Mucosa of descending colon (tissue), 3 donors: ENCODE measurements around the gene RALA. TPM values are rescaled to one million over a fixed set of nuclear protein-coding genes. Genes with fewer than 3 reads are reported as not detected.

ENCODE experiments used
- ATAC-seq: fragments of 200-7000 bp; cut with Tn5 transposase; one replicate; pipeline ENCODE4 v1.9.1; 2020; ENCODE audit warnings: mild to moderate bottlenecking, moderate library complexity
- DNase-seq, 3 donors: peaks; one replicate each; pipeline ENCODE4 v3.0.0-alpha.2; 2020
- H3K36me3 ChIP-seq: fragments of 200-600 bp; one replicate; pipeline ENCODE4 v1.8.0; 2021; ENCODE audit warnings: low read depth, mild to moderate bottlenecking
- H3K4me1 ChIP-seq: fragments of 200-600 bp; one replicate; pipeline ENCODE4 v1.8.0; 2021; ENCODE audit warnings: low read depth, mild to moderate bottlenecking
- H3K4me3 ChIP-seq: fragments of 200-600 bp; one replicate; pipeline ENCODE4 v1.8.0; 2021; ENCODE audit warnings: mild to moderate bottlenecking
- H3K9me3 ChIP-seq: fragments of 200-600 bp; one replicate; pipeline ENCODE4 v1.8.0; 2021; ENCODE audit warnings: mild to moderate bottlenecking
- CTCF ChIP-seq: fragments of 200-600 bp; IDR thresholded peaks from one replicate; pipeline ENCODE4 v1.8.0; 2022; ENCODE audit warnings: antibody characterized with exemption, mild to moderate bottlenecking
- intact Hi-C, 2 donors: fragments of 100-400 bp; cut with DNase I in 1 of 2; cut with micrococcal nuclease in 1 of 2; formaldehyde crosslinking; loops; one replicate each; pipeline versions ENCODE4 v1.11.0 to v1.11.1; 2022; cut with DNase I, micrococcal nuclease
- total RNA-seq, 3 donors: library from RNA; stranded (reverse); fragmentation: NEBNext Ultra II Directional in 2 of 3; extraction: Animal tissue kit (Norgen Biotek cat#: 25700) in 2 of 3; gene quantifications; one replicate each; pipeline versions ENCODE4 v1.2.1 to v1.2.4, GENCODE V29; 2021 to 2023
- donor health status: DM: no; HTN: no; CAD: no; lungs with moderate emphysema.
- donor health status: DM: no; HTN: no; CAD: no.
- donor health status: DM: no; HTN: yes; CAD: no.

Gene RALA
- total RNA-seq, 3 donors from 2014 or later = 35.6 to 52.5 (median 50.3) TPM

GRCh38 chr7:39647816-39648215 is 24.4 kb downstream of the RALA start:
- peaks cover 5% of the 10 kb centered on the region for H3K4me1 ChIP-seq
- H3K36me3 ChIP-seq = no peaks in the 10 kb centered on the region
- ATAC-seq = no peak
- H3K4me3 ChIP-seq = no peak overlapping the region
- intact Hi-C loops = no loop called here
- TF ChIP-seq CTCF = no peak
- no peak for DNase-seq
- H3K9me3 ChIP-seq = no peaks in the 10 kb centered on the region

DNA sequence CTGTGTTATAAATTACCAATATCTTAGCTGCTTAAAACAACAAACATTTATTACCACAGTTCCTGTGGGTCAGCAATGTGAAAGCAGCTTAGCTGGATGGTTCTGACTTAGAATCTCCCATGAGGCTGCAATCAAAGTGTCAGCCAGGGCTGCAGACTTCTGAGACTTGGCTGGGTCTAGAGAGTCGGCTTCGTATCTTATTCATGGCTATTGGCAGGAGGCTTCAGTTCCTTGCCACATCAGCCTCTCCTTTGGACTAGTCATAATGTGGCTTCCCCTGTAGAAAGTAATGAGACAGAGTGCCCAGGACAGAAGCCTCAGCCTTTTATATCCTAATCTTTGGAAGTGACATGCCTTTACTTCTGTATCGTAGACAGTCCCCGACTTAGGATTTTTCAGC is 27.3 kb downstream of the RALA start:
- TF ChIP-seq CTCF = no peak
- Histone ChIP-seq H3K4me3 (no peak overlapping the region), H3K9me3 (no peaks in the 10 kb centered on the region), H3K36me3 (no peaks in the 10 kb centered on the region), H3K4me1 (no peaks in the 10 kb centered on the region)
- ATAC-seq (peak; percentile 40), DNase-seq (no peak)
- intact Hi-C loops = no loop called here

- no peak for DNase-seq
- TF ChIP-seq CTCF = no peak
- H3K4me1 ChIP-seq = no peaks in the 10 kb centered on the region
- intact Hi-C loops = no loop called here
- ATAC-seq = no peak
- H3K36me3 ChIP-seq = no peaks in the 10 kb centered on the region
- H3K9me3 ChIP-seq = no peaks in the 10 kb centered on the region
- no peak overlapping the region for H3K4me3 ChIP-seq
Observed at GRCh38 chr7:39651265-39651664, 27.9 kb downstream of the RALA start.

GRCh38 chr7:39656415-39656814 is 33.0 kb downstream of the RALA start:
- DNase-seq (no peak), ATAC-seq (peak; percentile 86)
- Histone ChIP-seq H3K4me3 (no peak overlapping the region), H3K36me3 (no peaks in the 10 kb centered on the region), H3K4me1 (no peaks in the 10 kb centered on the region), H3K9me3 (no peaks in the 10 kb centered on the region)
- TF ChIP-seq CTCF = no peak
- intact Hi-C loops = no loop called here

- ATAC-seq (no peak), DNase-seq (no peak)
- Histone ChIP-seq H3K9me3 (no peaks in the 10 kb centered on the region), H3K4me3 (no peak overlapping the region), H3K4me1 (no peaks in the 10 kb centered on the region), H3K36me3 (no peaks in the 10 kb centered on the region)
- TF ChIP-seq CTCF = no peak
- intact Hi-C loops = no loop called here
Observed at GRCh38 chr7:39659356-39660013, 36.1 kb downstream of the RALA start.

DNA sequence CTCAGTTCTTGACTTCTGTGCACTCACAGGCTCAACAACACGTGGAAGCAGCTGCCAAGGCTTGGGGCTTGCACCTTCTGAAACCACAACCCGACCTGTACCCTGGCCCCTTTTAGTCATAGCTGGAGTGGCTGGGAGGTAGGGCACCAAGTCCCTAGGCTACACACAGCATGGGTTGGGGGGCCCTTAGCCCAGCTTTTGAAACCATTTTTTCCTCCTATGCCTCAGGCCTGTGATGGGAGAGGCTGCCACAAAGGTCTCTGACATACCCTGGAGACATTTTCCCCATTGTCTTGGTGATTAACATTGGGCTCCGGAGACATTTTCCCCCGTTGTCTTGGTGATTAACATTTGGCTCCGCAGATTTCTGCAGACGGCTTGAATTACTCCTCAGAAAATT is 38.6 kb downstream of the RALA start:
- H3K9me3 ChIP-seq = no peaks in the 10 kb centered on the region
- intact Hi-C loops = no loop called here
- DNase-seq = no peak
- H3K4me1 ChIP-seq = no peaks in the 10 kb centered on the region
- H3K36me3 ChIP-seq = no peaks in the 10 kb centered on the region
- TF ChIP-seq CTCF = no peak
- H3K4me3 ChIP-seq = no peak overlapping the region
- no peak for ATAC-seq
